ENCODE results near the gene SNPH.

SNPH gene

GRCh38 chr20:1298888-1299511, 32.9 kb downstream of the SNPH start:
- no peak for TF ChIP-seq CTCF (IDR thresholded peaks at IDR 0.05; ENCODE audit: control insufficient read depth, insufficient read depth, low read depth, low read length, missing control alignments)
- no peak for DNase-seq (ENCODE audit: low read depth)
- no peak overlapping the region for H3K4me3 ChIP-seq (ENCODE audit: control insufficient read depth, low read depth, low read length)

GRCh38 chr20:1299522-1299921, 33.4 kb downstream of the SNPH start:
- no peak overlapping the region for H3K4me3 ChIP-seq (ENCODE audit: control insufficient read depth, low read depth, low read length)
- DNase-seq (ENCODE audit: low read depth) = no peak
- peak; percentile 20 for TF ChIP-seq CTCF (IDR thresholded peaks at IDR 0.05; ENCODE audit: control insufficient read depth, insufficient read depth, low read depth, low read length, missing control alignments)

DNA sequence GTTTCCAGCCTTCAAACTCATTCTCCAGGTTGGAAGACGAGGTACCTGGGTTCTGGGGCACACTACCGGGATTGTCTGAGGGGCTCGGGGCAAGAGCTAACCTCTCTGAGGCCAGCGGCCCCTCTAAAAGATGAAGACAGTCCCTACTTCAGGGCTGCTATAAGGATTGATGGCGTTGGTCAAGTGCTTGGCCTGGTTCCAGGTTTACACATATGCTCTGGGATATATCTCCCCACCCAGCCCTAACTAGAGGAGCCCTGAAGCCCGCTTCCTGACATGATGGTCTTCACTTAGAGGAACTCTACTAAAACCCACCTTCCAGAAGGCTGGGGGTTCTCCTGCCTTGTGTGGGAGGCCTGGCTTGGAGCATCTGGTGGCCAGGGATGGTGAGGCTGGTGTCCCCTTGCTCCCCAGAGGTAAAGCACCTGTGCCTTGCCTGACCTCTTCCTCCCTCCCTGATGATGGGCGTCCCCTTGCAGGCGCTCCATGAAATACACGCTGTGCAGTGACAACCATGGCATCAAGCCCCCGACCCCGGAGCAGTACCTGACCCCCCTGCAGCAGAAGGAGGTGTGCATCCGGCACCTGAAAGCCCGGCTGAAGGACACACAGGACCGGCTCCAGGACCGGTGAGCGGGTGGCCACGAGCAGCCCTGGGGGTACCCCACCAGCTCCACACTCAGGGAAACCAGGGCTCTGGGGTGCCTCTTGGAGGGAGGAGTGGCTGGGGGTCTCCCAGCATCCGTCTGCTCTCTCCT, 34.2 kb downstream of the SNPH start:
- DNase-seq (ENCODE audit: low read depth) = no peak
- no peak overlapping the region for H3K4me3 ChIP-seq (ENCODE audit: control insufficient read depth, low read depth, low read length)
- TF ChIP-seq CTCF (IDR thresholded peaks at IDR 0.05; ENCODE audit: control insufficient read depth, insufficient read depth, low read depth, low read length, missing control alignments) = no peak

DNA sequence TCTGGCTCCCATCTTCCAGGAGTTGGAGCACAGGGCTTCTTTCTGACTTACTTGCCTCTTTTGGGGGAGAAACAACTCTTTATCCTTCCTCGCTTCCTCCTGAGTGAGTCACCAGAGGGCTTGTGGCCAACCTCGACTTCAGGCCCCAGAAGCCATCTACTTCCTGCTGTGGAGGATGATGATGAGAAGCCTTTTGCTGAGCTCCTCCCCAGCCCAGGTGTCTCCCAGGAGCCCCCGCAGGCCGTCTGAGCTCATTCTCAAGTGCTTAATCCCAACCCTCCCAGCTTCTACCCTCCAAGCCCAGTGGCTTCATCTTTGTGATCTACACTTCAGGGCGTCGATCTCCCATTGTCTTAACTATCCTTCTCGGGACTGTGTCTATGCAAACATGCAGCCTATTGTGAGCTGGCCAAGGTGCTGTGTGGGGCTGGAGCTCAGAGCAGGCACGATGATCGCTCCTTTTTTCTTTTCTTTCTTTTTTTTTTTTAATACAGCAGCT, 35.0 kb downstream of the SNPH start:
- peak; percentile 7 for DNase-seq (ENCODE audit: low read depth)
- no peak overlapping the region for H3K4me3 ChIP-seq (ENCODE audit: control insufficient read depth, low read depth, low read length)
- no peak for TF ChIP-seq CTCF (IDR thresholded peaks at IDR 0.05; ENCODE audit: control insufficient read depth, insufficient read depth, low read depth, low read length, missing control alignments)

DNA sequence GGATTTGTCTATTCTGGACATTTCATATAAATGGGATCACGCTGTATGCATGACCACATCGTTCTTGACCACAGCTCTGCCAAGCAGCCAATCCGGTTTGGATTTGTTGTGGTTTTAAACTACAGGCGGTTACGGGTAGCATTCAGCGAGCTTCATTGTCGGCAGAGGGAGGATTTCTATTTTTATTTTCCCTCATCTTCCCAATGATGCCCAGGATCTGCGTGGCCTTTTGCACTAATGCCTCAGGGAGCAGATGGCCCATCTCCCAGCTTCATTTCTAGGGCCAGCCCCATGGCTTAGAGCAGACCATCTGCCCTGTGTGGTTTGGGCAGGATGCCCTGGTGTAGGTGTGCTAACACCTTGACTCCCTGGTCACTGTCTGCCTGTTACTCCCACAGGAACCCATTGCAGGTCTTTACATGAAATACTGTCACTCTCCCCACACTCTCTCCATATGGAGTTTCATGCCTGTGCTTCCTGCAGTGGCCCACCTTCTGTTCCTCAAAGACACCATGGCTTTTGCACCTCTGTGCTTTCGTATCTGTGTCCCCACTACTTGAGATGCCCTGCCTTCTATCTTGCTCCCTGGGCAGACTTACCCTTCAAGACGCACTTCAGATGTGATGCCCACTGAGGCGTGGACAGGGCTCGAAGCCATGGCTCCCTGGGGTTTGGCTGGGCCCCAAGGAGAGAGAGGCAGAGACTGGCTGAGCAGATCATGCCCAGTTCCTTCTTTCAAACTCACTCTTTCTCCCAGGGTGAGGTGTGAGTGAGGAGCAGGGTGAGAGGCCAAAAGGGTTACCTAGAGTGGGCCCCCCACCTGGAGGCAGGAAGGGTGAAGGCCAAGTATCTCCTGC, 36.8 kb downstream of the SNPH start:
- no peak for DNase-seq (ENCODE audit: low read depth)
- TF ChIP-seq CTCF (IDR thresholded peaks at IDR 0.05; ENCODE audit: control insufficient read depth, insufficient read depth, low read depth, low read length, missing control alignments) = no peak

GRCh38 chr20:1304710-1305515, 38.8 kb downstream of the SNPH start:
- DNase-seq (ENCODE audit: low read depth) = no peak
- H3K4me3 ChIP-seq (ENCODE audit: control insufficient read depth, low read depth, low read length) = no peak overlapping the region
- TF ChIP-seq CTCF (IDR thresholded peaks at IDR 0.05; ENCODE audit: control insufficient read depth, insufficient read depth, low read depth, low read length, missing control alignments) = no peak

More for the DNA sequence above, 36.8 kb downstream of the SNPH start:
- H3K4me3 ChIP-seq (ENCODE audit: control insufficient read depth, low read depth, low read length) = no peak overlapping the region

Measured in AG09309 (cell line).